Measurements from ENCODE around the gene MPP7.

DNA sequence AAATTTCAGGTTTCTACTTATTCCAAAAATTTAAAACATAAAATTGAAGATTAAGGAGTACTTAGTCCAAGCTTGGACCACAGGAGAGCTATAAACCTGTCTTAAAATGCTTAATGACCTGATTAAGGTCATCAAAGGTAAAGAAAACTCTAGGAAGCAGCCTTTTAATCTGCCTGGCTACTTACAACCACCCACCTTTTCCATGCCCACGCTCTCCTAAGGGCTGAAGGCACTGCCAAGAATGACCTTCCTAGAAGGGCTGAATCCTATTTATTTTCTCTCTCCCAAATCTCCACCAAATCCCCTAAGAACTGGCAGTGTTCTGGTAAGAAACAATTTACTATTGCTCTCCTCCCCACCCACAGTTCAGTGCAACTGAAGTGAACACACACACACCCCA lies 6.8 kb downstream of the MPP7 start:
- TF ChIP-seq POLR2A (IDR thresholded peaks at IDR 0.05; ENCODE audit: low read depth, low read length): no peak
- no peak for TF ChIP-seq POLR2AphosphoS5 (IDR thresholded peaks at IDR 0.05; ENCODE audit: low read depth, low read length)
- TF ChIP-seq TAF1 (IDR thresholded peaks at IDR 0.05; ENCODE audit: low read depth, low read length): no peak
- no peak for TF ChIP-seq SPI1 (IDR thresholded peaks at IDR 0.05; ENCODE audit: low read depth, low read length)
- no peak for TF ChIP-seq PAX5 (IDR thresholded peaks at IDR 0.05; ENCODE audit: insufficient read depth, low read length, severe bottlenecking)
- no peak for TF ChIP-seq POU2F2 (IDR thresholded peaks at IDR 0.05; ENCODE audit: low read depth, low read length)

All from GM12891 (cell line).